DND-41 (cell line): ENCODE results near the gene PACSIN1.

Experiments used
- CTCF ChIP-seq: IDR thresholded peaks from 2 replicates; pipeline ENCODE4 v1.5.1; 2012; ENCODE audit warnings: borderline replicate concordance, low read length, moderate library complexity, mild to moderate bottlenecking; ENCODE audit not compliant: poor library complexity, severe bottlenecking; ENCODE audit errors: extremely low read depth
- EZH2 ChIP-seq: IDR thresholded peaks from 3 replicates; pipeline ENCODE4 v1.6.1; 2012; ENCODE audit warnings: borderline replicate concordance, low read depth, mild to moderate bottlenecking, moderate library complexity, low read length, inconsistent platforms; ENCODE audit not compliant: severe bottlenecking

DNA sequence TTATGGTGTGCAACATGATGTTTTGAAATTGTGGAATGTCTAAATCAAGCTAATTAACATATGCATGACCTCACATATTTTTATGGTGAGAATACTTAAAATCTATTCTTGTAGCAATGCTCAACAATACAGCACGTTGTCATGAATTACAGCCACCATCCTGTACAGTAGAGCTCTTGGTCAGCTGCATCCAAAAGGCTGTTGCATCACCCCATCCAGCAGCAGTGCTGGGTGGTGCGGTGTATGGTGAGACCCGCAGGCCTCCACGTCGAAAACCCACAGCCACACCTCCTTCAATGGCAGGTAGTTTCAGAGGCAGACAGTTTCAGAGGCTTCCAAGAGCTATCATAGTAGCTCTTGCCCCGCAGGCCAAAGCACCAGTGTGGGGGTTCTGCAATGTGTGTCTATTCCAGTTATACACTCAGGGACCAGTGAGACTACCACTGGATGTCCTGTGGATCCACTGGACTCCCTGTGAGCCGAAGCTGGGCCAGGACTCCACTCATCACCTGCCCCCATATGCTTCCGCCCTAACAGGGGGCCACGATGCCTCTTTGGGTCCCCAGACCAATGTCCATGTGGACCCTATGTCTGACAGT lies 23.4 kb downstream of the PACSIN1 start:
- no peak for TF ChIP-seq CTCF
- TF ChIP-seq EZH2: no peak
